HG03565 (cell line): ENCODE results near the gene RGL3.
"Not testable (repeated sequence)": the region's sequence is repeated elsewhere in the genome, so short reads cannot be mapped to it uniquely, and the experiment has no call there.

Experiments used
- ATAC-seq: cut with Tn5 transposase; IDR thresholded peaks from one replicate; pipeline ENCODE4 v1.9.1; 2021; ENCODE audit warnings: mild to moderate bottlenecking, moderate library complexity; ENCODE audit not compliant: unreplicated experiment

Gene RGL3

DNA sequence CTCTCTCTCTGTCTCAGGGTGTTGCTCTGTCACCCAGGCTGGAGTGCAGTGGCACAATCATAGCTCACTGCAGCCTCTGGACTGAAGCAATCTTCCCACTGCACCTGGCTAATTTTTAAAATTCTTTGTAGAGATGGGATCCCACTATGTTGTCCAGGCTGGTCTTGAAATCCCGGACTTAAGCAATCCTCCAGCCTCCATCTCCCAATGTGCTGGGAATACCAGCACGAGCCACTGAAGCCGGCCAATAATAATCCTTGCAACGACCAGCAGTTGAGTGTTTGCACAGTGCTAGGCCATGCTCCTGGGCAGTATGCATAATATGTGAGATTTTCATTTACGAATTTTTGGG is 34.4 kb downstream of the RGL3 start:
- ATAC-seq, result no peak

DNA sequence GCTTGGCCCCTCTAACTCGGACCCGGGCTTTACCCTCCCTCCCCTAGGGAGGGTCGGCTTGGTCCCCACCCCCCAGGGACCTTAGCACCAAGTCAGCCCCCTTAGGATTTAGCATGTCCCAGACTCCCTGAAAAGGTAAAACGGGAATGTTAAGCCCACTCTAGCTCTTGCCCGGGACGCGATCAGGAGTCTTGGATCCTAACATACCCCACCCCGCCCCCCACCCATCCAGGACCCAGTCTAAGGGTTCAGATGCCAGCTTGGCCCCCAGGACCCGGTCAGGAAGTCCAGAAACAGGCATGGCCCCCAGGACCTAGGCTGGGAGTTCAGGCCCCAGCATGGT is 35.4 kb downstream of the RGL3 start:
- ATAC-seq, result no peak

DNA sequence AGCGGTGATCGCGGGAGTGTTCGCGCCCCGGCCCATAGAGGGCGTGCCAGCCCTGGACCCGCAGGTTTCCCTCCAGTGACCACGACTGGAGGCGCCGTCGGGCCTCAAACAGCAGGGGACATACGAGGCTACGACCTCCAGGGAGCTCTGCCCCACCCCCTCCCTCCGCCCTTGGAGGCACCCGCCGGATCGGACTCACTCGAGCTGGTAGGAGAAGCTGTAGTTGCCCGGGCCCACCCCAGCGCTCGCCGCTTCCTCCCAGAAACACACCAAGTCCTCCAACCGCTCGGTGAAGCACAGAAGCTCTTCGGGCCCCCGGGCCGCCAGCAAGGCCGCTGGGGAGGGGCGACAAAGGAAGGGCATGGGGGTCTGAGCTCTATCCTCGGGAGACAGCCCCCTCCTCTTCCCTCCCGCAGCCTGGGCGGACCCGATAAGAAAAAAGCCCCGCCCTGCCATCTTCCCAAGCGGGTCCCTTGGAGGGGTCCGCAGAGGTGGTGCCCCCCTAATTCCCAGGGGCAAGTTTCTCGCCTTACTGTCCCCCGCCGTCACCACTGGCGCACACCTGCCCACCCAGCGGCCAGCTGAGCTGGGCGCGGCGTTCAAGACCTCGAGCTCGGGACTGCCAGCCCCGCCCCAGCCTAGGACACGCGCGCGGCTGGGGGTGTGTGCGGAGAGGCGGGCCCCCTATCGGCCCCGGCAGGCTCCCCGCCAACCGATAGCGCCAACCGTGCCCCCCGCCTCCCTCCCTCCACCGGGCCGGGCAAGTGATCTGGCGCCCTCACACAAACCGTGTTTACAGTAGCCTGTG is 36.0 kb downstream of the RGL3 start:
- ATAC-seq, result no peak

DNA sequence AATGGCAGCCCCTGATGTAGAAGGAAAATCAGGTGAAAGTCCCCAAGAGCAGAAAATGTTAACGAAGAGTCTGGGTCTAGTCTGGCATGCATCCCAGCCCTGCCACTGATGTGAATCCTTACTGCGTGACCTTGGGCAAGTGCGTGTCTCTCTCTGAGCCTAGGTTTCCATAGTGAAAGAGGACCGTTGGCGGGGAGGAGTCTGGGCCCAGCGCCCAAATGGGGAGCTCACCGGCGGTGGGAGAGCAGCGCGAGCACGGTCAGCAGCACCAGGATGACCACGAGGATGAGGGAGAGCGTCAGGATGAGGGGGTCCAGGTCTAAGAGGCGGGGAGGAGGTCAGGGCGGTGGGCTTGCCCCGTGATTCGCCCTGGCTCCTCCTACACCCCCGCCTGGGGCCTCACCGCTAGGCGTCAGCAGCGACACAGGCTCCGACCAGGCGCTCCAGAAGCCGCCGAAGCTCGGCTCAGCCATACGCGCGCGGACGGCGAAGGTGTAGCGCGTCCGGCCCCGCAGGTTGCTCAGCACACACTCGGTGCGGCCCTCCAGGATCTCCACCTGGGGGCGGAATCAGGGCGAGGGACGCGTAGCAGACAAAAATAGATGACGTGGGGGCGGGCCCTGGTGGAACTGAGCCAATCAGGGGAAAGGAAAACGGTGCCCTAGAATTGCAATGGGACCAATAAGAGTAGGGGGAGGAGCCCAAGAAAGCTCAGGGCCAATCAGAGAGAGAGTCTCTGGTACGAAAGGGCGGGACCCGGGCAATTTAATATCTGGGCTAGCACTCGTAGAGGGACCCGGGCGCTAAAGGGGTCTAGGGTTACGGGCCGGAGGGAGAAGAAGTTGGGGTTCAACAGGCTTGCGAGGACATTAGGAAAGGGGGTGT is 38.2 kb downstream of the RGL3 start:
- peak; percentile 62 for ATAC-seq

DNA sequence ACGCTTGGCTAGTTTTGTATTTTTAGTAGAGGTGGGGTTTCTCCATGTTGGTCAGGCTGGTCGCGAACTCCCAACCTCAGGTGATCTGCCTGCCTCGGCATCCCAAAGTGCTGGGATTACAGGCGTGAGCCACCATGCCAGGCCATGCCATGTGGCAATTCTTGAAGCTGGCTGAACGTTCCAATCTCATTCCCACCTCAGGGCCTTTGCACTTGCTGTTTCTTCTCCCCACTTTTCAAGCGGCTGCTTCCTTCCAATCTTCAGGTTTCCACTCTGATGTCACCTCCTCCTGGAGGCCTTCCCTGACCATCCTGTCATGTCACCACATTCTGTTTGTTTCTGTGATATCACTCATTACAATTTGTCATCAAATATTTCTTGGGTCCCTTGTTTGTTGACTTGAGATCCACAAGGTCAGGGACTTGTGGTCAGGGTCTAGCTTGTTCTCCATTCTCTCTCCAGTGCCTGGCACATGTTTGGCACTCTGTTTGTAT is 39.2 kb downstream of the RGL3 start:
- ATAC-seq, result no peak

DNA sequence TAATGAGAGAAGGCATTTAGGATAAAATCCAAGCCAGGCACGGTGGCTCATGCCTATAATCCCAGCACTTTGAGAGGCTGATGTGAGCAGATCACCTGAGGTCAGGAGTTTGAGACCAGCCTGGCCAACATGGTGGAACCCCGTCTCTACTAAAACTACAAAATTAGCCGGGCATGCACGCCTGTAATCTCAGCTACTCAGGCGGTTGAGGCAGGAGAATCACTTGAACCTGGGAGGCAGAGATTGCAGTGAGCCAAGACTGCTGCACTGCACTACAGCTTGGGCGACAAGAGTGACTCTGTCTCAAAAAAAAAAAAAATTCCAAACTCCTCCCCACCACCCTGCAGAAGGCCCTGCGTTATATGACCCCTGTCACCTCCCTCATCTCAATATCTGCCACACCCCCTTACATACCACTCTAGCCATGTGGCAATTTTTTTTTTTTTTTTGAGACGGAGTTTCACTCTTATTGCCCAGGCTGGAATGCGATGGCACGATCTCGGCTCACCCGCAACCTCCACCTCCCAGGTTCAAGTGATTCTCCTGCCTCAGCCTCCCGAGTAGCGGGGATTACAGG is 39.8 kb downstream of the RGL3 start:
- ATAC-seq, result not testable (repeated sequence)

DNA sequence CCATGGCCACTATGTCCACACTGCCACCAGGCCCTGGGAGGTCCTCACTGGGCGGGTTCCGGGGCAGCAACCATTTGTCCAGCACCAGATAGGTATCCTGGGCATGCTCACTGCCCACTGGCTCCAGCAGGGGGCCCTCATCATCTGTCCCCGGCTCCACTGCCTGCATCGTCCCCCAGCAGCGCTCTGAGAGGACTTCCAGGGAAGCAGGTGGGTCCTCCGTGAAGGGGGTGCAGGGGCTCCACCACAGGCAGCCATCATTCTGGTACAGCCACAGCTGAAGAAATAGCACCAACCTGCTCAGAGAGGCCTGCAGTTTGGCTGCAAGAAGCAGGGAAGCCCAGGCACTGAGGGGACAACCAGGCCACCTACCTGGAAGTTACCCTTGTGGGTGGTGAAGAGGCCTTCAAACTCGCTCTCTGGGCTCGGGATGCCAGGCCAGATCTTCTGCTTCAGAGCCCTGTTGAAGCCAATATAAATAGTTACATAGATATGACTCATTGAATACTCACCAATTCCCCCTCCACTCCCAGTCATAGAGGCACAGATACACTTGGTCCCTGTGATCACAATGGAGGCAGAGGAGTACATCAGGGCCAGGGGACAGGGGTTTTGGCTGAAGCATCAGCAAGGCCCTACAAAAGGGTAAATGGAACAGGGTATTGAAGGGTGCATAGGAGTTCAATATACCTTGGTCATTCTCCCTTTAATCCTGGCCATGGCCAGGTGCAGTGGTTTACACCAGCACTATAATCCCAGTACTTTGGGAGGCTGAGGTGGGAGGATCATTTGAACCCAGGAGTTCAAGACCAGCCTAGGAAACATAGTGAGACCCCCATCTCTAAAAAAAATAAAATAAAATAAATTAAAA is 40.6 kb downstream of the RGL3 start:
- ATAC-seq, result no peak

DNA sequence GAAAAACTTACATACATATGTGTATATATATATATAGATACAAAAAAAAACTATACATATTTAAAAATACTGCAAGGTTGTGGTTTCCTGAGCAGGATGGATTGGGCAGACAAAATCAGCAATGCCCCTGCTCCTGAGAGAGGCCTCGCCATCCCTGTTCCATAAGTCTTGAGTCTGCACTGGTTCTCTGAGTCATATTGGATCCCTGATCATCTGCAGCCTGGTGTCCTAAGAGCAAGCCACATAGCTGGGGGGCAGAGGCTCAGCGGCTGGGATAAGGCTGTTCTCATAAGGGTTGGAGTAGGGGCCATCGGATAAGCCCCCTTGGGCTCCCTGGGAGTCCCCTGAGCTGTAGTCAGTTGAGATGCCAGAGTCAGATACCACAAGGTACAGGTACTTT is 41.4 kb downstream of the RGL3 start:
- no peak for ATAC-seq

DNA sequence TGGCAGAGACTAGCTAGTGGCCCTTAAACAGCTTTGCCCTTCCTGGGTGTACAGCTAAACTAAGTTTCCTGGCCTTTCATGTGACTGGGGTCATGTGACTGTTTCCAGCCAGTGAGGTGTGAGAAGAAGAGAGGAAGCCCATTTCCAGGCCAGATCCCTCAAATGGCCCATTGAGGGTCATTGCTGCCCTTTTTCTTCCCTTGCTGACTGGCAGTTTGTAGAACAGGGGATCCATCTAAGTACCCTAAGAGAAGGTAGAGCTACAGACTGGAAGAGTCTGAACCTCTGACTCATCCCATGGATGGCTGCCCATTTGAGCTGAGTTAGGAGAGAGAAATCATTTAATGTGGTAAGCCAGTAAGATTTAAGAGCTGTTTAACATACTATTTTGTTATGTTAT is 41.9 kb downstream of the RGL3 start:
- ATAC-seq, result no peak

DNA sequence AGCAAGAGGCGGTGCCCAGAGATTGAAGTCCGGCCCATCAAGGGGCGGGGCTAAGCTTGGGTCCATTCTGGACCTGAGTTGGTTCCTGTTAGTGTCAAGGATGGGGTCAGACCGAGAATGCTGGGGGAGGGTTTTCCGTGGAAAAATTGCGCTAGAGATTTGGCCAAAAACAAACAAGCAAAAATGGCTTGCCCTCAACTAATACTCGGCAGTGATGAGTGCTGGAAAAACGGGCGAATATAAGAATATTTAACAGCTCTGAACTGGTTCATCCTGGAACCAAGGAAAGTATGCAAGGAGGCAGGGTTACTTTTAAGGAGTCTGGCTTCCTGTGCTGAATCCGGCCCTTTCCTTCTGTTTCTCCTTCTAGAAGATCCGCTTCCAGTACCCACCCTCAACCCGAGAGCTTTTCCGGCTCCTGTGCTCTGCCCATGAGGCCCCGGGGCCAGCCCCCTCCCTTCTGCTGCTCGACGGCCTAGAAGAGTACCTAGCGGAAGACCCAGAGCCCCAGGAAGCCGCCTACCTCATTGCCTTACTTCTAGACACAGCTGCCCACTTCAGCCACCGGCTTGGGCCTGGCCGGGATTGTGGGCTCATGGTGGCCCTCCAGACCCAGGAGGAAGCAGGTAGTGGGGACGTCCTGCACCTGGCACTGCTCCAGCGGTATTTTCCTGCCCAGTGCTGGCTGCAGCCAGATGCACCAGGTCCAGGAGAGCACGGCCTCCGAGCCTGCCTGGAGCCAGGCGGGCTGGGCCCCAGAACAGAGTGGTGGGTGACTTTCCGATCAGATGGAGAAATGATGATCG is 43.8 kb downstream of the RGL3 start:
- ATAC-seq, result no peak

DNA sequence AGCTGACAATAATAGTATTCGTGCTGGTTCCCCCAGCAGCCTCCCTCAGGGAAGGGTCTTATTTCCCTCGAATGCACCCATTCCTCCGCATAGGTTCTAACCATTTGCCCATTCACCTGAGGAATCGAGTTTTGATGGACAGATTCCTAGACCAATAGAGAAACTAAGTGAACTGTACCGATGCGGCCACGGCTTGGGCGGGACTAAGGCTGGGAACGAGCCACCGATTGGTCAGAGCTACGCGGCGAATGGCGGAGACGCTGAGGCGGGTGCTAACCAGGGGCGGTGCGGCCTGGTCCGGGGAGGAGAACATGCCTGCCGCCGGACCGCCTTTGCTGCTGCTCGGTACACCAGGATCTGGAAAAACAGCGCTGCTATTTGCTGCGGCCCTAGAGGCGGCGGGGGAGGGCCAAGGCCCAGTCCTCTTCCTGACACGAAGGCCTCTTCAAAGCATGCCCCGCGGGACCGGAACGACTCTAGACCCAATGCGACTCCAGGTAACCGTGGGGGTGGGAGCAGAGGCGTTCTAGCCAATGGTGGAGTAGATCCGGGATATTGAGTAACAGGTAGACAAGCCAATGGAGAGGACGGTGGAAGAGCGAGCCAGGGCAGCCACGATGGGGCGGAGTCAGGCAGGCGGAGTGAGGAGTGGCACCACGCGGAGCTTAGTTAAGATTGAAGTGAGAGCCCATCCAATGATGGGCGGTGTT is 44.5 kb downstream of the RGL3 start, which contains the start of gene SWSAP1:
SWSAP1 (plus strand) TSS at position 234 of the 710 bp plus-strand sequence; CDS start at position 249, 15 bp downstream.
- peak; percentile 80 for ATAC-seq

DNA sequence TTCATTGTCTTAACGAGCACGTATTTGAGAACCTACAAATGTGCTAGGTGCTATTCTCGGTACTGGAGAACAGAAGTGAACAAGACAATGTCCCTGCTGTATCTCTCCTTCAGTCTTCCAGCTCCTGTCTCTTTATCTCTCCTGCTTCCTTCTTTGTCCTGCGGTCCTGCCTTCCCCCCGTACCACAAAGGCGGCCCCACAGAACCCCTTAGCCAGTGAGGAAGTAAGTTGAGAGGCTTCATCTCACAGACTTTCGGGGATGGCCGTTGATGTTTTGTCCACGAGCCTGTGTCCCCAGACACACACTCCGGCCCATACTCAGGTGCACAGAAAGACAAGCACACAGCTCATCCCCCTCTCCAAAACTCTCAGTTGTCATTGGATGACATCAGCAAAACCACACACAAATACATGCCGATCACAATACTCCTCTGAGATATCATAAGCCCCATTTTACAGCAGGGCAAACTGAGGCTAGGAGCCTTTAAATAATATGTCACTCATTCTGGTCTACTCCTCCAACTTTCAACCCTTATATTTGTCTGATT is 45.2 kb downstream of the RGL3 start:
- ATAC-seq, result no peak

DNA sequence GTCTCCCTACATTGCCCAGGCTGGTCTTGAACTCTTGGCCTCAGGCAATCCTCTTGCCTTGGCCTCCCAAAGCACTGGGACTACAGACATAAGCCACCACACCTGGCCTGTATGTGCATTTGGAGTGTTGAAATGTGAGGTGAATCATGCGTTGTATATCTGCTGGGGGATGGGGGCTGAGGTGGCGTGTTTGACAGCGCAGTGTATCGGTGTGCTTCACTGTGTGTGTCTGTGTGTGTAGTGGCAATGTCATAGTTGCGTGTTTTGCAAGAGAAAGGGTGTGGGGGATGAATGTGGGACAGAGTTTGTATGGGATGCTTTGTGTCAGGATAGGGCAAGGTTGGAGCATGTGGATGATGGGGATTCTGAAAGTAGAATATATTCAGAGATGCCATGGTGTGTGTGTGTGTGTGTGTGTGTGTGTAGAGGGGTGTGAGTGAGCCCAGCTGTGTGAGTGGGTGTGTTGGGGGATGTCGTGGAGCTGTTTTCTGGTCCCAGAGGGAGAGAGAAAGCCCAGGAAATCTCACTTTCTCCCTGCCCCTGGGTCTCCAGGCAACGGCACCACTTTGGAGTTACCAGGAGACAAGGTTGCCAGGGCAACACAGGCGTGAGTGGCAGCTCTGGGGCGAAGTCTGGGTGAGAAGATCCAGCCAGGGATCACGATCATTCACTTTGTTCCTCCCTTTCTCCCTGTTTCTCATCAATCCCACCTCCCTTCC is 45.8 kb downstream of the RGL3 start:
- ATAC-seq, result no peak

DNA sequence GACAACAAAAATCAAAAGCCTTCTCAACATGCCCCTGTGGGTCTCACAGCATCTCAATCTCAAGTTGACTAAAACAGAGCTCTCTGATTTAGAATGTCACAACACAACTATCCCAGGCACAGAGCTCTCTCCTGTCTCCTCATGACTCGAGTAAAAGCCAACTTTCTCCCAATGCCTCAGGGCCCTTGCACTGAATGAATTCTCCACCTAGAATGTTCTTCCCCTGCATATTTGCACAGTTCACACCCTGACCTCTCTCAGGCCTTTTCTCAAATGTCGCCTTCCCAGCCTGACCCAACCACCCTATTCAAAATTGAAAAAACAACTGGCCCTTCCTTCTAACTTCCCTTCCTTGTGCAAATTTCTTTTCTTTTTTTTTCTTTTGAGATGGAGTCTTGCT is 48.4 kb downstream of the RGL3 start:
- ATAC-seq, result no peak

DNA sequence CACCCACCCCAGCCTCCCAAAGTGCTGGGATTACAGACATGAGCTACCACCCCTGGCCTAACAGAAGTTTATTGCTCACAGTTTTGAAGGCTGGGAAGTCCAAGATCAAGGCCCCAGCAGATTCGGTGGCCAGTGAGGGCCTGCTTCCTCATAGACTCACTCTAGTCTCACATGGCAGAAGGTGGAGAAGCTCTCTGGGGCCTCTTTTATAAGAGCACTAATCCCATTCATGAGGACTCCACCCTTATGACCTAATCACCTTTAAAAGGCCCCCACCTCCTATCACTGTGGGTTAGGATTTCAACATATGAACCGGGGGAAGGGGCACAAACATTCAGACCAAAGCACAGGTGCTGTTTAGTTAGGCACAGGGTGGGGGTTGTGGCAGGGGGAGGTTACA is 51.6 kb downstream of the RGL3 start:
- ATAC-seq, result no peak

DNA sequence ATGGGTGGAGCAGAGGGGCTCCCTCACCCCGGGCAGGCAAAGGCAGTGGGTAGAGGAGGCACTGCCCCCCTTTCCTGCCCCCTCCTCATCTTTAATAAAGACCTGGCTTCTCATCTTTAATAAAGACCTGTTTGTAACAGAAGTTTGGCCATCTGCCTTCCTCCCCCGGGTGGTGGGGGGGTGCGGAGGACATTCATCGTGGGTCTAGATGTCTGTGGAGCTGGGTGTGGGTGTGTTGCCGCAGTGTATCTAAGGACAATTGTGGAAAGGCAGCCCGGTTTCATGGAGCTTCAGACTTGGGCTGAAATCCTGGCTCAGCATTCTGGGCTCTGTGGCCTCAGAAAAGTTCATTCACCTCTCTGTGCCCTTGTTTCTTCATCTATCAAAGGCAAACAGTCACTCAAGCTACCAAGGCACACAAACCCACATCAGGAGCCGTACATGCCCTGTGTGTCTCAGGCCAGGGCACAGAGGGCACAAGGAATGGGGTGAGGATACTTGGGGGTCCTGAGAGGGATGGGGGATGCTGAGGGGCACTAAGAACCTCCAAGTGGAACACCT is 53.5 kb downstream of the RGL3 start:
- ATAC-seq, result no peak

DNA sequence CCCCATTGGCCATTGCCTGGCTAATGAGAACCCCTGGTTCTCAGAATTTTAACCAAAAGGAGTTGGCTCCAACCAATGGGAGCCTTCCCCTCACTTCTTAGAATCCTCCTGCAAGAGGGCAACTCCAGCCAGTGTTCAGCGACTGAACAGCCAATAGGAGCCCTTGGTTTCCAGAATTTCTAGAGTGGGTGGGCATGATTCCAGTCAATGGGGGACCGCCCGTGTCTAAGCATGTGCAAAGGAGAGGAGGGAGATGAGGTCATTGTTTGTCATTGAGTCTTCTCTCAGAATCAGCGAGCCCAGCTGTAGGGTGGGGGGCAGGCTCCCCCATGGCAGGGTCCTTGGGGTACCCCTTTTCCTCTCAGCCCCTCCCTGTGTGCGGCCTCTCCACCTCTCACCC is 54.2 kb downstream of the RGL3 start:
- no peak for ATAC-seq

DNA sequence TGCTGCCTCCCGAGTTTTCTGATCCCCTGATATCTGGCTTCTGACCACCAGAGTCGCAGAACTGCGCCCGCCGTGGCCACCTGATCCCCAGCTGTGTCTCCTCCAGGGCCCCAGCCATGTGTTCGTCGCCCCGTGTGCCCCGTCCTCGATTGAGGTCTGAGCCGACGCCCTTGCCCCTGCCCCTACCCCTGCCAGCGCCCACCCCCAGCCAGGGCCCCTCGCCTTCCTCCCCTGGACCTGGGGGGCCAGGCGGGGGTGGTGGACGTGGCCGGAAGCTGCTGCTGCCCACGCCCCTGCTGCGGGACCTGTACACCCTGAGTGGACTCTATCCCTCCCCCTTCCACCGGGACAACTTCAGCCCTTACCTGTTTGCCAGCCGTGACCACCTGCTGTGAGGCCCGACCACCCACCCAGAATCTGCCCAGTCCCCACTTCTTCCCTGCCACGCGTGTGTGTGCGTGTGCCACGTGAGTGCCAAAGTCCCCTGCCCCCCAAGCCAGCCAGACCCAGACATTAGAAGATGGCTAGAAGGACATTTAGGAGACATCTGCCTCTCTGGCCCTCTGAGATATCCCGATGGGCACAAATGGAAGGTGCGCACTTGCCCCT is 54.7 kb downstream of the RGL3 start:
- no peak for ATAC-seq
